HG03025 (cell line): ENCODE measurements around the gene NKAIN2.
"Not testable (repeated sequence)": the region's sequence is repeated elsewhere in the genome, so short reads cannot be mapped to it uniquely, and the experiment has no call there.

Source experiments
- ATAC-seq: cut with Tn5 transposase; IDR thresholded peaks from one replicate; pipeline ENCODE4 v1.9.1; 2021; ENCODE audit warnings: mild to moderate bottlenecking, moderate library complexity; ENCODE audit not compliant: unreplicated experiment, low FRiP score

The NKAIN2 gene

GRCh38 chr6:124714728-124715127, 911.1 kb downstream of the NKAIN2 start:
- ATAC-seq, result no peak

GRCh38 chr6:124719913-124720312, 916.2 kb downstream of the NKAIN2 start:
- no peak for ATAC-seq

DNA sequence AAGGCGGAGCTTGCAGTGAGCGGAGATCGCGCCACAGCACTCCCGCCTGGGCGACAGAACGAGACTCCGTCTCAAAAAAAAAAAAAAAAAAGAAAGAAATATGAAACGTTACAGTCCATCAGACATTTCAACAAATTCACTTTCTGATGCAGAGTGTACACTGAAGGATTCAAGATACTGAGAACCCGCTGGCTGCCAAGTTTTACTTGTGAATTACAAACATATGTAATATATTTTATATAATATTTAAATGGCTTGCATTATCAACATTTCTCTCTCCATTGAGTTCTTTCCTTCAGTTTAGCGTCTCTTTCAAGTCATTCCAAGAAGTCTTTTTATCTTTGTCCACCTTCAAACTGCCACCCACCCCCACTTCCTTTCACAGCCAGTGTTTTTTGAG, 917.7 kb downstream of the NKAIN2 start:
- ATAC-seq, result no peak

- no peak for ATAC-seq
These were observed 918.6 kb downstream of the NKAIN2 start for GRCh38 chr6:124722141-124722878.

DNA sequence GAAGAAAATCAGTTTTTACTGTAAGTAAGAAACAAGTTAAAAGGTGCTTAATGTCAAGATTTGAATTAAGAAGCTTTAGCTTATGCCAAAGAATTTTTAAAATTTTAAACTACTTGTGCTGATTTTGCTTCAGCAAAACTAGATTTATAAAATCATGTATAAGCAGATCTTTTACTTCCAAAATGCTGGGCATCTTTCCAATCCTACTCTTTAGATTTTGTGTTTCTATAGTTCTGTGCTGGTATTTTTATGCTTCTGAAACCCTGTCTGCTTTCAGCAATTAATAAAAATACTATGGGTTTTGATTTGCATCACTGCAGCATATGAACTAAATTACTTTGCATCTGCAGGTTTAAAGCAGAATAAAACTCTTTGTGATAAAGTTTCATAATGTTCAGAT, 920.0 kb downstream of the NKAIN2 start:
- no peak for ATAC-seq

GRCh38 chr6:124737804-124738203, 934.1 kb downstream of the NKAIN2 start:
- ATAC-seq, result not testable (repeated sequence)

GRCh38 chr6:124738482-124738881, 934.8 kb downstream of the NKAIN2 start:
- ATAC-seq, result no peak

GRCh38 chr6:124741341-124741740, 937.7 kb downstream of the NKAIN2 start:
- no peak for ATAC-seq

DNA sequence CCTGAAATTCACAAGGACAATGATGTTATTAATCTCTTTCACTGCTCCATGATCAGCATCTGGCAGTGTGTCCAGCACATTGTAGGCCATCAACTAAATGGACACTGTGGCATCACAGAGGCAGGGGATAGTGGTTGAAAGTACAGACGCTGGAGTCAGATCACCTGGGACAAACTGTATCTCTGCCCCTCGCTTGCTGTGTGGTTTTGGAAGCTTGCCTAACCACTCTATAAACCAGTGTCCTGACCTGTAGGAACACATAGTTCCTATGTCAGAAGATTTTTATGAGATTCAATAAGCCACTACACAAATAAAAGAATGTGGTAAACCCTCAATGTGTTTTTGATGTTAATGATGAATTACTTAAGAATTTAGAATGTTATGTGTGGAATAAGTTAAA, 939.3 kb downstream of the NKAIN2 start:
- no peak for ATAC-seq

- ATAC-seq, result no peak
These were observed 939.8 kb downstream of the NKAIN2 start for GRCh38 chr6:124743420-124743819.

GRCh38 chr6:124747349-124747748, 943.7 kb downstream of the NKAIN2 start:
- no peak for ATAC-seq

GRCh38 chr6:124748778-124749177, 945.1 kb downstream of the NKAIN2 start:
- no peak for ATAC-seq

GRCh38 chr6:124753001-124753400, 949.3 kb downstream of the NKAIN2 start:
- no peak for ATAC-seq

- no peak for ATAC-seq
These were observed 950.0 kb downstream of the NKAIN2 start for GRCh38 chr6:124753562-124754105.

- ATAC-seq, result no peak
These were observed 951.7 kb downstream of the NKAIN2 start for GRCh38 chr6:124755321-124755720.

- ATAC-seq, result no peak
These were observed 953.9 kb downstream of the NKAIN2 start for GRCh38 chr6:124757560-124757959.

DNA sequence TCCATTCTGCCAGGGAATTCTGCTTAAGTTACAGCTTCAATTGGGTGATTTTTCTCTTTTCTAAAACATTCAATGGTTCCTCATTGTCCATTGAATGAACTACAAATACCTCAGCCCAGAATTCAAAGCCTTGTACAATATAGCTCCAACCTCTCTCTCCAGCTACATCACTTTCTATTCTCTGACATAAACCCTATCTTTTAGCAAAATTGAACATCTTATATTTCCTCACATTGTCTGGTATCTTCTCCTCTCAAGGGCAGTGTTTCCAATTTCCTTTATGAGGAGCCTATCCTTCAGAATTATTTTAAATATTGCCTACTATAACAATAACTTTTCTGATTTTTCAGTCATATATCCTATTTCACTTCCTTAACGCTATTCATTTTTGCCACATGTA, 955.0 kb downstream of the NKAIN2 start:
- no peak for ATAC-seq

DNA sequence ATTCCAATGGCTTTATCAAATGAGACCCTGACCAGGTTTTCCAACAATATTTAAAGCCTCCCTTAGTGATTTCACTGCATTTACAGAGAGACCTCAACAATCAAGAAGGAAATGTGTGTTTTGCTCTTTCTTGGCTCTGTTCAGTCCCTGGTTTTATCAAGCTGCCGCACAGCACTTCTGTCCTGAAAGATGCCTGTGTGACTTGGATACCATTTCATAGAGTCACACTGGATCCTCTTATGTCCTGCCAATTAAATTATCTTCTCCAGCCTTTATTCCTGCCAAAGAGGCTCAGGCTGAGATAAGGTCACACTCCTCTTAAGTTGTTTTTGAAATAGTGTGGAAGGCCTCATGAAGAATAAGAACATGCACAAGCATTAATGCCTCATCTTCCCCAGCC, 961.6 kb downstream of the NKAIN2 start:
- no peak for ATAC-seq

- no peak for ATAC-seq
These were observed 964.6 kb downstream of the NKAIN2 start for GRCh38 chr6:124768224-124768623.

- no peak for ATAC-seq
These were observed 966.3 kb downstream of the NKAIN2 start for GRCh38 chr6:124769811-124770544.

DNA sequence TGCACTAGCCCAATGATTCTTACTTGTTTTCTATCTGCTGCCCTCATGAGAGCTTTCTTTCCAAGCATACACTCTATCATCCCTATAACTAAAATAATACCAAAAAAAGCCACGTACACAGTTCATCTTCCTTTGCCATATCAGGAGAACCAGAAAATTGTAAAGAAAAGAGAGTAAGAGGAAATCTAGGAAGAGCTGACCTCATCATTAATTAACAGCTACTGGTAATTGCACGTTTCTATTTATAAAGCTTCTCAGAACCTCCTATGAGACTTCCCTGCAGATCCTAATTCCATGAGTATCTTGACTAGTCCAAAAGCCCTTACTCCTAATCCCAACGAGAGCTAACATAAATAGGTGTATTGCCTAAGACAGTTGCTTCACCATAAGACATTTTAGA, 967.1 kb downstream of the NKAIN2 start:
- ATAC-seq, result no peak
